H1 (cell line): Measurements from ENCODE around the gene PGM1. TPM values are rescaled to one million over a fixed set of nuclear protein-coding genes. Genes with fewer than 3 reads are reported as not detected.

ENCODE experiments used
- CTCF ChIA-PET: fragments of 300-600 bp; sonication (Branson Sonifier 250); formaldehyde crosslinking; loops from one replicate; lab custom pipeline; 2021; ENCODE audit not compliant: partially characterized antibody; lab: Charles Lee
- POLR2A ChIA-PET: fragments of 300-600 bp; sonication (Branson Sonifier 250); formaldehyde crosslinking; loops from one replicate; lab custom pipeline; 2021; ENCODE audit warnings: inconsistent platforms; ENCODE audit not compliant: partially characterized antibody; lab: Charles Lee
- DNase-seq, 2 experiments: peaks; one replicate each; pipeline versions ENCODE4 v3.0.0 to v3.0.0-alpha.2; 2010 to 2022; ENCODE audit warnings: low spot score in 2 of 2, low read depth in 1 of 2, mixed read lengths in 1 of 2
- FAIRE-seq: peaks from 2 replicates; lab custom pipeline; 2011; peaks lifted over from hg19 to GRCh38; lab: Jason Lieb, UNC
- H2AFZ ChIP-seq: 2 replicates; pipeline ENCODE4 v1.8.1; 2012; ENCODE audit warnings: low read length, inconsistent platforms
- H2AK5ac ChIP-seq: 2 replicates; pipeline ENCODE4 v1.6.1; 2013; ENCODE audit warnings: low read depth, low read length
- H2BK120ac ChIP-seq: replicated peaks from 2 replicates; pipeline ENCODE3; 2013; ENCODE audit warnings: low read depth, low read length, inconsistent platforms
- H2BK12ac ChIP-seq: 2 replicates; pipeline ENCODE4 v1.6.1; 2013; ENCODE audit warnings: low read depth, low read length
- H2BK15ac ChIP-seq: 2 replicates; pipeline ENCODE4 v1.6.1; 2013; ENCODE audit warnings: low read length
- H2BK20ac ChIP-seq: 2 replicates; pipeline ENCODE4 v1.6.1; 2013; ENCODE audit warnings: low read length
- H2BK5ac ChIP-seq: 2 replicates; pipeline ENCODE4 v1.6.1; 2013; ENCODE audit warnings: low read depth, low read length
- H3K14ac ChIP-seq: 2 replicates; pipeline ENCODE4 v1.6.1; 2013; ENCODE audit warnings: inconsistent platforms; ENCODE audit not compliant: insufficient read length
- H3K18ac ChIP-seq: 2 replicates; pipeline ENCODE4 v1.6.1; 2013; ENCODE audit warnings: low read length; ENCODE audit errors: extremely low read depth
- H3K23ac ChIP-seq: 2 replicates; pipeline ENCODE4 v1.6.1; 2013; ENCODE audit warnings: inconsistent platforms; ENCODE audit not compliant: insufficient read length
- H3K23me2 ChIP-seq: 2 replicates; pipeline ENCODE4 v1.6.1; 2013; ENCODE audit warnings: low read depth, low read length
- H3K27ac ChIP-seq: 2 replicates; pipeline ENCODE4 v1.6.1; 2011; ENCODE audit warnings: low read depth, low read length, inconsistent platforms
- H3K27me3 ChIP-seq, 4 experiments: replicated peaks in 1 of 4; 1 replicate in 1 of 4; 2 replicates in 3 of 4; pipeline versions ENCODE4 v1.6.1 to v1.8.1; 2011 to 2013; ENCODE audit warnings: low read length in 3 of 4, mild to moderate bottlenecking in 3 of 4, inconsistent platforms in 2 of 4, mixed read lengths in 2 of 4, moderate library complexity in 1 of 4; ENCODE audit not compliant: control insufficient read depth in 3 of 4, insufficient read depth in 3 of 4; ENCODE audit errors: extremely low read depth in 1 of 4
- H3K36me3 ChIP-seq, 4 experiments: 2 replicates each; pipeline versions ENCODE4 v1.6.1 to v1.8.1; 2011 to 2013; ENCODE audit warnings: mild to moderate bottlenecking in 4 of 4, low read length in 3 of 4, moderate library complexity in 2 of 4, control low read depth in 1 of 4, inconsistent platforms in 1 of 4; ENCODE audit not compliant: insufficient read depth in 4 of 4, control insufficient read depth in 2 of 4
- H3K4ac ChIP-seq: replicated peaks from 2 replicates; pipeline ENCODE3; 2013; ENCODE audit warnings: low read length, low read depth, mixed read lengths, inconsistent platforms; ENCODE audit not compliant: insufficient read length
- H3K4me1 ChIP-seq, 4 experiments: replicated peaks in 1 of 4; 1 replicate in 1 of 4; 2 replicates in 3 of 4; pipeline versions ENCODE4 v1.6.1 to v1.8.1; 2011 to 2013; ENCODE audit warnings: low read length in 3 of 4, inconsistent platforms in 2 of 4, mixed read lengths in 1 of 4; ENCODE audit not compliant: insufficient read depth in 4 of 4, control insufficient read depth in 3 of 4
- H3K4me2 ChIP-seq, 2 experiments: 2 replicates each; pipeline versions ENCODE4 v1.6.1 to v1.8.1; 2011 to 2013; ENCODE audit warnings: low read depth in 2 of 2, low read length in 2 of 2, control low read depth in 1 of 2, inconsistent platforms in 1 of 2, mild to moderate bottlenecking in 1 of 2; ENCODE audit not compliant: insufficient read depth in 1 of 2
- H3K4me3 ChIP-seq, 4 experiments: fragments of 200-600, 300-600 bp in 1 of 4; sonication (generic), shearing (Covaris generic), sonication (Bioruptor Twin) in 1 of 4; 2 replicates each; pipeline versions ENCODE4 v1.5.1 to v1.8.1; 2011 to 2016; ENCODE audit warnings: low read length in 4 of 4, low read depth in 3 of 4, control low read depth in 2 of 4, inconsistent platforms in 2 of 4, mild to moderate bottlenecking in 2 of 4, mixed read lengths in 1 of 4, moderate library complexity in 1 of 4; ENCODE audit not compliant: insufficient read depth in 2 of 4; ENCODE audit errors: extremely low read depth in 1 of 4
- H3K56ac ChIP-seq: replicated peaks from 2 replicates; pipeline ENCODE3; 2013; ENCODE audit warnings: low read depth, mild to moderate bottlenecking, mixed read lengths, low read length, inconsistent platforms; ENCODE audit not compliant: insufficient read length
- H3K79me1 ChIP-seq: 2 replicates; pipeline ENCODE4 v1.6.1; 2013; ENCODE audit warnings: low read depth, low read length, control low read depth
- H3K79me2 ChIP-seq, 2 experiments: 2 replicates each; pipeline versions ENCODE4 v1.6.1 to v1.8.1; 2012 to 2013; ENCODE audit warnings: low read length in 2 of 2, mild to moderate bottlenecking in 2 of 2, inconsistent platforms in 1 of 2; ENCODE audit not compliant: insufficient read depth in 2 of 2, control insufficient read depth in 1 of 2
- H3K9ac ChIP-seq, 4 experiments: replicated peaks in 1 of 4; 1 replicate in 1 of 4; 2 replicates in 3 of 4; pipeline versions ENCODE4 v1.6.1 to v1.8.1; 2011 to 2013; ENCODE audit warnings: low read depth in 3 of 4, low read length in 3 of 4, control low read depth in 2 of 4, mild to moderate bottlenecking in 2 of 4, moderate library complexity in 2 of 4, inconsistent platforms in 1 of 4; ENCODE audit errors: extremely low read depth in 1 of 4
- H3K9me3 ChIP-seq, 2 experiments: 2 replicates each; pipeline versions ENCODE4 v1.6.1 to v1.8.1; 2012 to 2013; ENCODE audit warnings: mild to moderate bottlenecking in 2 of 2, moderate library complexity in 2 of 2, control low read depth in 1 of 2, inconsistent platforms in 1 of 2, low read depth in 1 of 2, low read length in 1 of 2, mixed read lengths in 1 of 2; ENCODE audit not compliant: insufficient read depth in 2 of 2
- H4K20me1 ChIP-seq, 2 experiments: replicated peaks in 1 of 2; 2 replicates each; pipeline versions ENCODE3 to v1.8.1; 2011 to 2013; ENCODE audit warnings: inconsistent platforms in 2 of 2, low read length in 2 of 2, mild to moderate bottlenecking in 1 of 2; ENCODE audit not compliant: insufficient read depth in 2 of 2, control insufficient read depth in 1 of 2
- H4K5ac ChIP-seq: 2 replicates; pipeline ENCODE4 v1.6.1; 2013; ENCODE audit warnings: low read length, low read depth, mixed read lengths, inconsistent platforms; ENCODE audit not compliant: insufficient read length
- H4K8ac ChIP-seq: 2 replicates; pipeline ENCODE4 v1.8.0; 2013; ENCODE audit warnings: mild to moderate bottlenecking, moderate library complexity, low read length, inconsistent platforms; ENCODE audit not compliant: insufficient read depth; ENCODE audit errors: extremely low read depth
- H4K91ac ChIP-seq: replicated peaks from 2 replicates; pipeline ENCODE3; 2013; ENCODE audit warnings: low read length, mixed read lengths, inconsistent platforms; ENCODE audit not compliant: insufficient read length
- ASH2L ChIP-seq: fragments of 200-600, 300-600 bp; sonication (generic); IDR thresholded peaks from one replicate; pipeline ENCODE4 v1.7.1; 2017; ENCODE audit warnings: low read length
- CBX5 ChIP-seq: fragments of 300-800, 300-1000 bp; sonication (generic); IDR thresholded peaks from 2 replicates; pipeline ENCODE4 v1.7.1; 2016; ENCODE audit warnings: antibody characterized with exemption, low read length, low read depth
- CBX8 ChIP-seq: fragments of 300-800, 300-1000 bp; sonication (generic); IDR thresholded peaks from 2 replicates; pipeline ENCODE4 v1.7.1; 2016; ENCODE audit warnings: low read depth, low read length, borderline replicate concordance
- EGR1 ChIP-seq: IDR thresholded peaks from 2 replicates; pipeline ENCODE4 v1.6.1; 2011; ENCODE audit warnings: low read depth, low read length, borderline replicate concordance
- HDAC6 ChIP-seq: IDR thresholded peaks from one replicate; pipeline ENCODE4 v1.7.1; 2012; ENCODE audit warnings: low read depth, mild to moderate bottlenecking, inconsistent platforms, low read length, moderate library complexity
- RBBP5 ChIP-seq: IDR thresholded peaks from 2 replicates; pipeline ENCODE4 v1.7.1; 2012; ENCODE audit warnings: low read depth, mild to moderate bottlenecking, inconsistent platforms, low read length, moderate library complexity, borderline replicate concordance
- RFX5 ChIP-seq: IDR thresholded peaks from 2 replicates; pipeline ENCODE4 v1.6.1; 2011; ENCODE audit warnings: low read depth, low read length, improper control_type of control experiment, borderline replicate concordance
- SIN3A ChIP-seq, 2 experiments: IDR thresholded peaks in 1 of 2; conservative IDR thresholded peaks in 1 of 2; 2 replicates each; pipeline ENCODE4 v1.6.1; 2011 to 2012; ENCODE audit warnings: low read length in 2 of 2, improper control_type of control experiment in 1 of 2, low read depth in 1 of 2, mild to moderate bottlenecking in 1 of 2
- SP1 ChIP-seq: IDR thresholded peaks from 2 replicates; pipeline ENCODE4 v1.6.1; 2011; ENCODE audit warnings: low read depth, low read length
- TBP ChIP-seq: IDR thresholded peaks from 2 replicates; pipeline ENCODE4 v1.6.1; 2011; ENCODE audit warnings: low read depth, low read length, improper control_type of control experiment
- TCF12 ChIP-seq: IDR thresholded peaks from 2 replicates; pipeline ENCODE4 v1.6.1; 2011; ENCODE audit warnings: low read depth, mild to moderate bottlenecking, low read length
- WGBS, 2 experiments: shearing (Covaris generic) in 1 of 2; methylation state at CpG; one replicate each; pipeline versions ENCODE4 v1.1.6 to v1.1.7; 2013 to 2015; ENCODE audit warnings: low lambda C conversion rate in 2 of 2, mixed read lengths in 2 of 2, inconsistent platforms in 1 of 2, low coverage in 1 of 2, missing lambda C conversion rate in 1 of 2; ENCODE audit not compliant: insufficient replicate concordance in 2 of 2, insufficient coverage in 1 of 2, insufficient read length in 1 of 2; ENCODE audit errors: extremely low coverage in 1 of 2, missing lambda C conversion rate in 1 of 2; 5-methylcytosine and 5-hydroxymethylcytosine counted together
- polyA plus RNA-seq, 7 experiments: library from polyadenylated mRNA; depleted of rRNA in 3 of 7; stranded (reverse) in 5 of 7; unstranded in 2 of 7; fragments of >200 nt in 5 of 7; fragments of 200-250 nt in 2 of 7; gene quantifications; 1 replicate in 5 of 7; 2 replicates in 1 of 7; 4 replicates in 1 of 7; pipeline versions ENCODE4 v1.2.1 to v1.2.3, GENCODE V29; 2011 to 2013; ENCODE audit warnings: missing spikeins in 2 of 7, mixed read lengths in 2 of 7
- total RNA-seq: library from RNA; stranded (reverse); fragmentation: NEBNext Ultra II Directional; extraction: Animal tissue kit (Norgen Biotek cat#: 25700); gene quantifications from 2 replicates; pipeline ENCODE4 v1.2.1, GENCODE V29; 2021
- TF ChIP-seq, protein P1 (sequence below), 3 experiments: IDR thresholded peaks; 1 replicate in 2 of 3; 2 replicates in 1 of 3; pipeline versions ENCODE4 v1.5.1 to v1.6.1; 2011; ENCODE audit warnings: low read length in 3 of 3, mild to moderate bottlenecking in 3 of 3, inconsistent platforms in 2 of 3, low read depth in 1 of 3, moderate library complexity in 1 of 3; ENCODE audit not compliant: insufficient read depth in 1 of 3; ENCODE audit errors: control extremely low read depth in 1 of 3

PGM1 gene
- total and polyA plus RNA-seq, 2 of the 8 experiments (the other 6 are each of a cell fraction or from before 2014, with no cell fraction given): 33.0 to 65.4 TPM

DNA sequence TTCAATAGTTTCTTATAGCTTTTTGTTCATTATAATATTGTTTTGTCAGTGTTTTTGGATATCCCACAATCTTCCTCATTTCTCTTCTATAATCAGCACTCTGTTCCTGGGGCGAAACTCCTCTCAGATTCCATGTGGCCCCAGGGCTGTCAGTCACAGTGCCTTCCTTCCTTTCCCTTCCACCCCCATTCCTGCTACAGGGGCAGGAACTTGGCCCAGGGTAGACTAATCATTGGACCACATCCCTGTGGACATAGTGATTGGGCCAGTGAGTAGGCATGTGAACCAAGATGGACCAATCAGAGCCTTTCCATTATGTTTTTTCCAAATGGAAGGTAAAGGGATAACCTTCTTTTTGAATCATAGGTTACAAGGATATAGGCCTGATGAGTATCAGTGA is 78.3 kb downstream of the PGM1 start:
- no peak overlapping the region for H3K56ac ChIP-seq
- no peaks in the 10 kb centered on the region for H4K20me1 ChIP-seq
- no peak overlapping the region for H2AFZ ChIP-seq
- no peaks in the 10 kb centered on the region for H3K36me3 ChIP-seq
- no peak overlapping the region for H4K91ac ChIP-seq
- no peak overlapping the region for H3K9ac ChIP-seq
- FAIRE-seq: no peak
- no peak overlapping the region for H2BK12ac ChIP-seq
- CTCF ChIA-PET: interaction anchor here (0.7 kb wide), 1 partner anchor 20 kb away, joined by 4 read pairs; no protein-coding TSS in a partner anchor
- H2BK15ac ChIP-seq: no peak overlapping the region
- no peaks in the 10 kb centered on the region for H3K23me2 ChIP-seq
- H3K27ac ChIP-seq: no peak overlapping the region
- 0 out of 7 replicates have a peak, but pooled peaks cover 0 to 2% (median 0%) of the 10 kb centered on the region in 4 experiments for H3K27me3 ChIP-seq
- no peak overlapping the region for H4K8ac ChIP-seq
- H3K14ac ChIP-seq: no peak overlapping the region
- H3K23ac ChIP-seq: no peak overlapping the region
- 100% methylated on average over 1 of the region's 1 CpG; no CpG with 5 or more reads in 1 of the 2 experiments for WGBS, 2 experiments
- POLR2A ChIA-PET: no interaction called here
- no peak overlapping the region for H3K4me3 ChIP-seq
- H3K9me3 ChIP-seq: no peaks in the 10 kb centered on the region
- H3K4me2 ChIP-seq: no peak overlapping the region
- DNase-seq: no peak
- no peak overlapping the region for H3K4ac ChIP-seq
- no peak overlapping the region for H2BK20ac ChIP-seq
- H3K79me2 ChIP-seq: no peaks in the 10 kb centered on the region
- no peaks in the 10 kb centered on the region for H3K79me1 ChIP-seq
- peaks cover 0 to 3% (median 0%) of the 10 kb centered on the region in 4 experiments; a peak in 2 of 7 replicates for H3K4me1 ChIP-seq
- no peak overlapping the region for H3K18ac ChIP-seq
- no peak overlapping the region for H4K5ac ChIP-seq
- no peak overlapping the region for H2AK5ac ChIP-seq
- no peak overlapping the region for H2BK5ac ChIP-seq
- no peak overlapping the region for H2BK120ac ChIP-seq
- no peak for TF ChIP-seq CBX5
- no peak for TF ChIP-seq RBBP5
- no peak for TF ChIP-seq HDAC6
- TF ChIP-seq SIN3A (conservative IDR thresholded peaks at IDR 0.05 in 1 of 2, IDR thresholded peaks at IDR 0.05 in 1 of 2; ENCODE audit: low read depth in 1 of 2, low read length in 2 of 2): no peak
- TF ChIP-seq CBX8: no peak
- no peak for TF ChIP-seq TBP
- no peak for TF ChIP-seq ASH2L
- no peak for TF ChIP-seq TCF12
- no peak for TF ChIP-seq SP1
- TF ChIP-seq, protein P1, sequence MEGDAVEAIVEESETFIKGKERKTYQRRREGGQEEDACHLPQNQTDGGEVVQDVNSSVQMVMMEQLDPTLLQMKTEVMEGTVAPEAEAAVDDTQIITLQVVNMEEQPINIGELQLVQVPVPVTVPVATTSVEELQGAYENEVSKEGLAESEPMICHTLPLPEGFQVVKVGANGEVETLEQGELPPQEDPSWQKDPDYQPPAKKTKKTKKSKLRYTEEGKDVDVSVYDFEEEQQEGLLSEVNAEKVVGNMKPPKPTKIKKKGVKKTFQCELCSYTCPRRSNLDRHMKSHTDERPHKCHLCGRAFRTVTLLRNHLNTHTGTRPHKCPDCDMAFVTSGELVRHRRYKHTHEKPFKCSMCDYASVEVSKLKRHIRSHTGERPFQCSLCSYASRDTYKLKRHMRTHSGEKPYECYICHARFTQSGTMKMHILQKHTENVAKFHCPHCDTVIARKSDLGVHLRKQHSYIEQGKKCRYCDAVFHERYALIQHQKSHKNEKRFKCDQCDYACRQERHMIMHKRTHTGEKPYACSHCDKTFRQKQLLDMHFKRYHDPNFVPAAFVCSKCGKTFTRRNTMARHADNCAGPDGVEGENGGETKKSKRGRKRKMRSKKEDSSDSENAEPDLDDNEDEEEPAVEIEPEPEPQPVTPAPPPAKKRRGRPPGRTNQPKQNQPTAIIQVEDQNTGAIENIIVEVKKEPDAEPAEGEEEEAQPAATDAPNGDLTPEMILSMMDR (IDR thresholded peaks at IDR 0.05; ENCODE audit: control extremely low read depth in 1 of 3, insufficient read depth in 1 of 3, low read depth in 1 of 3, low read length in 3 of 3): no peak
- TF ChIP-seq RFX5: no peak
- TF ChIP-seq EGR1: no peak
